A549 (cell line): Measurements from ENCODE around the gene TRAPPC11.

Source experiments
- CEBPB ChIP-seq, 2 experiments: fragments of >200 bp in 1 of 2; sonication (Bioruptor Twin) in 1 of 2; formaldehyde crosslinking in 1 of 2; IDR thresholded peaks; 2 replicates each; pipeline ENCODE4 v1.6.1; 2012 to 2016
- CHD2 ChIP-seq: fragments of 150-350 bp; IDR thresholded peaks from 2 replicates; pipeline ENCODE4 v1.6.1; 2014; ENCODE audit warnings: low read length; ENCODE audit not compliant: partially characterized antibody
- CTCF ChIP-seq: fragments of >200 bp; sonication (Bioruptor Twin); formaldehyde crosslinking; IDR thresholded peaks from 3 replicates; pipeline ENCODE4 v1.5.1; 2016
- E2F6 ChIP-seq: IDR thresholded peaks from 2 replicates; pipeline ENCODE4 v1.6.1; 2012; ENCODE audit warnings: low read depth, borderline replicate concordance
- ELK1 ChIP-seq: fragments of 150-350 bp; IDR thresholded peaks from 2 replicates; pipeline ENCODE4 v1.6.1; 2014; ENCODE audit warnings: low read depth, mild to moderate bottlenecking, low read length
- FOSL2 ChIP-seq, 2 experiments: fragments of 450-650 bp in 1 of 2; fragments of >200 bp in 1 of 2; sonication (Bioruptor Twin) in 1 of 2; formaldehyde crosslinking; IDR thresholded peaks; 2 replicates each; pipeline versions ENCODE4 v1.5.0 to v1.6.1; 2016 to 2020; ENCODE audit warnings: mild to moderate bottlenecking in 1 of 2, moderate library complexity in 1 of 2
- HDAC2 ChIP-seq: fragments of 200-600 bp; sonication (generic); IDR thresholded peaks from 2 replicates; pipeline ENCODE4 v1.6.1; 2016
- MAX ChIP-seq: IDR thresholded peaks from 2 replicates; pipeline ENCODE4 v1.6.1; 2012
- PHF8 ChIP-seq: fragments of 200-600 bp; sonication (generic); IDR thresholded peaks from 2 replicates; pipeline ENCODE4 v1.6.1; 2016; ENCODE audit warnings: low read depth, mild to moderate bottlenecking, antibody characterized with exemption, moderate library complexity, borderline replicate concordance
- REST ChIP-seq: fragments of 200-600 bp; sonication (generic); IDR thresholded peaks from 2 replicates; pipeline ENCODE4 v1.6.1; 2016; ENCODE audit warnings: antibody characterized with exemption, mild to moderate bottlenecking, moderate library complexity
- TP53 ChIP-seq: fragments of 250-450 bp; sonication (Bioruptor Pico); IDR thresholded peaks from 2 replicates; pipeline ENCODE4 v1.5.0; 2021; ENCODE audit warnings: mild to moderate bottlenecking, moderate library complexity

- no peak for TF ChIP-seq E2F6
- no peak for TF ChIP-seq FOSL2 (IDR thresholded peaks at IDR 0.05)
- TF ChIP-seq FOSL2 (CRISPR knock-in tag; IDR thresholded peaks at IDR 0.05), result no peak
- no peak for TF ChIP-seq ELK1
- no peak for TF ChIP-seq CEBPB (IDR thresholded peaks at IDR 0.05)
- no peak for TF ChIP-seq CHD2
- TF ChIP-seq CTCF, result no peak
- TF ChIP-seq REST, result no peak
- no peak for TF ChIP-seq HDAC2
- TF ChIP-seq MAX, result no peak
- no peak for TF ChIP-seq TP53 (CRISPR knock-in tag)
- TF ChIP-seq PHF8, result no peak
These were observed 13.8 kb upstream of the TRAPPC11 start for GRCh38 chr4:183645326-183645725.
